Neural crest cell (in vitro differentiated cells): ENCODE data around the gene LAP3. TPM values are rescaled to one million over a fixed set of nuclear protein-coding genes. Genes with fewer than 3 reads are reported as not detected.
"Not testable (repeated sequence)": the region's sequence is repeated elsewhere in the genome, so short reads cannot be mapped to it uniquely, and the experiment has no call there.

Source experiments
- DNase-seq: peaks from one replicate; pipeline ENCODE4 v3.0.0; 2021; ENCODE audit warnings: low read depth, mixed read lengths, low spot score
- H3K27ac Mint-ChIP-seq: one replicate; pipeline ENCODE4 v1.8.0; 2021; ENCODE audit warnings: mild to moderate bottlenecking, mixed read lengths; ENCODE audit not compliant: unreplicated experiment
- H3K27me3 Mint-ChIP-seq: 2 replicates; pipeline ENCODE4 v1.8.0; 2021; ENCODE audit warnings: low read depth, mild to moderate bottlenecking, mixed read lengths
- H3K36me3 Mint-ChIP-seq: 2 replicates; pipeline ENCODE4 v1.8.0; 2021; ENCODE audit warnings: low read depth, mild to moderate bottlenecking, mixed read lengths
- H3K4me1 Mint-ChIP-seq: 2 replicates; pipeline ENCODE4 v1.8.0; 2021; ENCODE audit warnings: mixed read lengths
- H3K4me3 Mint-ChIP-seq: one replicate; pipeline ENCODE4 v1.8.0; 2021; ENCODE audit warnings: mild to moderate bottlenecking, mixed read lengths
- H3K9me3 Mint-ChIP-seq: 2 replicates; pipeline ENCODE4 v1.8.0; 2021; ENCODE audit warnings: mixed read lengths
- CTCF ChIP-seq: fragments of 200-600 bp; sonication (generic); conservative IDR thresholded peaks from 2 replicates; pipeline ENCODE4 v1.5.0; 2021; ENCODE audit warnings: antibody characterized with exemption, mild to moderate bottlenecking
- total RNA-seq: library from RNA; stranded (reverse); gene quantifications from 2 replicates; pipeline ENCODE4 v1.2.1, GENCODE V29; 2021

LAP3 gene
- total RNA-seq, 1 donor from 2014 or later, result 46.7 TPM

GRCh38 chr4:17535906-17536305 is 41.1 kb upstream of the LAP3 start:
- no peak for TF ChIP-seq CTCF
- Mint-ChIP-seq H3K27me3 (no peaks in the 10 kb centered on the region), H3K4me3 (no peak overlapping the region), H3K27ac (no peak overlapping the region), H3K4me1 (no peaks in the 10 kb centered on the region), H3K36me3 (no peaks in the 10 kb centered on the region), H3K9me3 (peaks cover 4% of the 10 kb centered on the region)
- DNase-seq, result no peak

GRCh38 chr4:17537060-17537459 is 39.9 kb upstream of the LAP3 start:
- not testable (repeated sequence) for H3K9me3 Mint-ChIP-seq, H3K4me3 Mint-ChIP-seq, DNase-seq, H3K4me1 Mint-ChIP-seq, H3K27me3 Mint-ChIP-seq, H3K36me3 Mint-ChIP-seq
- peak overlapping the region; percentile 50 for H3K27ac Mint-ChIP-seq

DNA sequence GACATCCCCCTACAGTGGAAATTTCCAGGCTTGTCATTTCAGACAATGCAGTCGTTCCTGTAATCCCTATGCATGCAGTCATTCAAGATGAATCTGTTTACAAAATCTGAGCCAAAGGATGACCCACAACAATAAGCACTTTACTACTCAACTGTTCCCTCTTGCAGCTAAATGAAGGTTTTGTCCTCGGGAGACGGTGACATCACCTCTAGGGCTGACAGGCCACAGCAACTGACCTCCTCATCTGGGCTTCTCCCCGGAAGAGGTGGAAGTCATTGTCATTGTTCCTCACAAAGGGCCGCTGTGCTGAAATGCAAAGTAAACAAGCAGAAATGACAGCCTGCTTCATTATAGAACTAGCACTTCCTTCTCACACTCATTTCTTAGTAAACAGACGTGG is 32.8 kb upstream of the LAP3 start:
- H3K9me3 Mint-ChIP-seq, result peaks cover 5% of the 10 kb centered on the region
- no peak for TF ChIP-seq CTCF
- peaks cover 26% of the 10 kb centered on the region for H3K4me1 Mint-ChIP-seq
- H3K4me3 Mint-ChIP-seq, result peak overlapping the region; percentile 17
- no peaks in the 10 kb centered on the region for H3K36me3 Mint-ChIP-seq
- no peaks in the 10 kb centered on the region for H3K27me3 Mint-ChIP-seq
- peak; percentile 14 for DNase-seq
- H3K27ac Mint-ChIP-seq, result peak overlapping the region; percentile 90

GRCh38 chr4:17544831-17545234 is 32.2 kb upstream of the LAP3 start:
- Mint-ChIP-seq H3K36me3 (no peaks in the 10 kb centered on the region), H3K27me3 (no peaks in the 10 kb centered on the region), H3K9me3 (peaks cover 5% of the 10 kb centered on the region), H3K4me1 (peaks cover 27% of the 10 kb centered on the region), H3K4me3 (no peak overlapping the region), H3K27ac (no peak overlapping the region)
- no peak for TF ChIP-seq CTCF
- DNase-seq, result no peak

DNA sequence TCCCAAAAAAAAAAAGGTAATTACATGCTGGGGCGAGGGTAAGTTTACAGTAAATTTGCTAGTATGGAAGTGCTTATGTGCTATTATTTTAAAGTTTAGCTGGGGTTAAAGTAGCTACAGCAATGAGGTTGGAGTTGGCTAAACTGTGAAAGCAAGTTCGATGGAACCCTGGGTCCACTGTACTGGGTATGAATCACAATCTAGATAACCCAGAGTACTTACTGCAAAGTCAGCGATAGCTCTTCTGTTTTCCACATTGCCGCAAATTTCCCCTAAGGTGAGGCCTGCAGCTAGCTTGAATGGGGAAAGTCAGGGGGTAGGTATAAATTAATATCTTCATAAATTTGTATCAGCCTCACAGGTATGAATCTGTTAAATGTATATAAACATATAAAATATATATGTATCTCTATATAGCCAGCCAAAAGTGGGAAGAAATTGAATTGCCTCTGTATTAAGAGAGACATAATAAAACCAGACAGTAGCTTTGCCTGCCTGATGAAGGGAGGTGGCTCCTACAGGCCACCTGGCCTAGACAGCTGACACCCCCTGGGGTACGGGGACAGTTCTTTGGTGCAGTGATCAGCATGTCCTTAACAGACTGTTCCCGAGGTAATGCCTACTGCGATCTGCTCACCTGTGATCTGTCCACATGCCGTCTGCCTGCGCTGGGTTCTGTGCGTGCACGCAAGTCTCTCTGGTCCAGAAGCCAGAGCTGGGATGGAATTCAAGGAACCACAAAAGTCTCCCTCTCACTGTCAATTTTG is 31.4 kb upstream of the LAP3 start:
- Mint-ChIP-seq H3K9me3 (peaks cover 5% of the 10 kb centered on the region), H3K27me3 (no peaks in the 10 kb centered on the region), H3K27ac (no peak overlapping the region), H3K4me1 (peaks cover 27% of the 10 kb centered on the region), H3K4me3 (no peak overlapping the region), H3K36me3 (no peaks in the 10 kb centered on the region)
- TF ChIP-seq CTCF, result no peak
- no peak for DNase-seq

DNA sequence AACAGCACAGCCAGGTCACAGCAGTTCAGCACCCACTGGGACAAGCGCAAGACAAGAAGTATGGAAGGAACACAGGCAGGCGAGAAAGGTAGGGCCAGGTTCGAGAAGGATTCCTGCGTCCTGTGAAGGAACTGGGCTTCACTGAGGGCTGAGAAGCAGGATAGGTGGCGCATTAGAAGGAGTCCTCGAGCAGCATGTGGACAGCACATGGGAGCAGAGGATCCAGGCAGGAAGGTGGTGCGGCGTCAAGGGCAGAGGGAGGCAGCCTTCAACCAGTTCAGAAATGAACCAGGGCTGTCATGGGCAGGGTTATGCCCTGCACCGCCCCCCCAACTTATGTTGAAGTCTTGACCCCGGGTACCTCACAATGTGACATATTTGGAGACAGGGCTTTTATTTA is 30.8 kb upstream of the LAP3 start:
- Mint-ChIP-seq H3K27ac (peak overlapping the region; percentile 31), H3K9me3 (peaks cover 5% of the 10 kb centered on the region), H3K4me3 (no peak overlapping the region), H3K4me1 (peaks cover 27% of the 10 kb centered on the region), H3K27me3 (no peaks in the 10 kb centered on the region), H3K36me3 (no peaks in the 10 kb centered on the region)
- no peak for DNase-seq
- TF ChIP-seq CTCF, result no peak
